HL-60 (cell line): Measurements from ENCODE around the gene CSNK1G2.
A peak's percentile ranks its signal among the peaks of the same experiment; 100 is the strongest.

ENCODE experiments used
- DNase-seq, 2 experiments: peaks; one replicate each; pipeline ENCODE4 v3.0.0-alpha.2; 2010 to 2020; ENCODE audit warnings: low read depth in 1 of 2, low spot score in 1 of 2
- H3K27ac ChIP-seq: fragments of 250-450 bp; sonication (Bioruptor Pico); replicated peaks from 2 replicates; pipeline ENCODE4 v1.5.1; 2020; ENCODE audit warnings: mild to moderate bottlenecking, moderate library complexity
- H3K27me3 ChIP-seq: fragments of 250-450 bp; sonication (Bioruptor Pico); 2 replicates; pipeline ENCODE4 v1.5.1; 2021; ENCODE audit warnings: mild to moderate bottlenecking, moderate library complexity; ENCODE audit not compliant: insufficient read depth, poor library complexity, severe bottlenecking
- H3K4me3 ChIP-seq: replicated peaks from 2 replicates; pipeline ENCODE4 v1.5.1; 2011; ENCODE audit warnings: mild to moderate bottlenecking, control low read depth, low read length; ENCODE audit not compliant: insufficient read depth
- GABPA ChIP-seq: IDR thresholded peaks from 2 replicates; pipeline ENCODE4 v1.6.1; 2012; ENCODE audit warnings: low read depth
- POLR2AphosphoS5 ChIP-seq: IDR thresholded peaks from 2 replicates; pipeline ENCODE4 v1.6.1; 2012; ENCODE audit warnings: low read depth
- SPI1 ChIP-seq: IDR thresholded peaks from 2 replicates; pipeline ENCODE4 v1.6.1; 2012; ENCODE audit warnings: low read depth, mild to moderate bottlenecking, borderline replicate concordance
- TF ChIP-seq, protein P1 (sequence below): IDR thresholded peaks from 2 replicates; pipeline ENCODE4 v1.6.1; 2012; ENCODE audit warnings: low read depth; ENCODE audit not compliant: insufficient replicate concordance
- TF ChIP-seq, protein P2 (sequence below): IDR thresholded peaks from one replicate; pipeline ENCODE4 v1.5.1; 2011; ENCODE audit warnings: low read length, control low read depth, inconsistent platforms; ENCODE audit not compliant: insufficient read depth

Gene CSNK1G2

DNA sequence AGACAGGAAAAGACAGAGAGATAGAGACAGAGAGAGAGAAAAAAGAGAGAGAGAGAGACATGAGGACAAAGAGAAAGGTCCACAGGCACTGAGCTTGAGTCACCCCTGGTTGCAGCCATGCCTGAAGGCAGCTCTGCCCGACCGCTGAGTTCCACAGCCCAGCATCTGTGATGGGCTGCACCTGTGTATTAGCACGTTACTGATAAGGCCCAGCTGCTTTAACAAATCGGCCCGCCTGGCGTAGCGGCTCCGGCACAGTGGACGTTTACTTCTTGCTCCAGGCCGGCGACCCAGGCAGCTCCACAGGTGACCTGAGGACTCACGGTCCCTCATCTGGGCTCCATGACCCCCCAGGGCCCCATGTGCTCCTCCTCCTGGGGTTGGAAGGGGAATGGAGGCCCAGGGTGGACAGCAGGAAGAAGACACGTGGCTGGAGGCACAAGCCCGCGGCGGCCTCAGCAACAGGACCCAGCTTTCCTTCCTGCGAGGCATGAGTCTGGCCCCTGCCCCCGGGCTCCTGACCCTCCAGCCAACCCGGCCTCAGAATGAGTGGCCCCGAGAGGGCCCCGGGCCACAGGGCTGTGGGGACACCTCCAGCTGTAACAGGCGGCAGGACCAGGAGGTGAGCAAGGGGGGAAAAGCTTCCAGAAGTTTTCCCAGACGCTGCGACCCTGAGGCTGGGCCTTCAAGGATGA is 3.9 kb upstream of the CSNK1G2 start:
- Histone ChIP-seq H3K4me3 (no peak overlapping the region), H3K27me3 (no peaks in the 10 kb centered on the region), H3K27ac (no peak overlapping the region)
- TF ChIP-seq, protein P1, sequence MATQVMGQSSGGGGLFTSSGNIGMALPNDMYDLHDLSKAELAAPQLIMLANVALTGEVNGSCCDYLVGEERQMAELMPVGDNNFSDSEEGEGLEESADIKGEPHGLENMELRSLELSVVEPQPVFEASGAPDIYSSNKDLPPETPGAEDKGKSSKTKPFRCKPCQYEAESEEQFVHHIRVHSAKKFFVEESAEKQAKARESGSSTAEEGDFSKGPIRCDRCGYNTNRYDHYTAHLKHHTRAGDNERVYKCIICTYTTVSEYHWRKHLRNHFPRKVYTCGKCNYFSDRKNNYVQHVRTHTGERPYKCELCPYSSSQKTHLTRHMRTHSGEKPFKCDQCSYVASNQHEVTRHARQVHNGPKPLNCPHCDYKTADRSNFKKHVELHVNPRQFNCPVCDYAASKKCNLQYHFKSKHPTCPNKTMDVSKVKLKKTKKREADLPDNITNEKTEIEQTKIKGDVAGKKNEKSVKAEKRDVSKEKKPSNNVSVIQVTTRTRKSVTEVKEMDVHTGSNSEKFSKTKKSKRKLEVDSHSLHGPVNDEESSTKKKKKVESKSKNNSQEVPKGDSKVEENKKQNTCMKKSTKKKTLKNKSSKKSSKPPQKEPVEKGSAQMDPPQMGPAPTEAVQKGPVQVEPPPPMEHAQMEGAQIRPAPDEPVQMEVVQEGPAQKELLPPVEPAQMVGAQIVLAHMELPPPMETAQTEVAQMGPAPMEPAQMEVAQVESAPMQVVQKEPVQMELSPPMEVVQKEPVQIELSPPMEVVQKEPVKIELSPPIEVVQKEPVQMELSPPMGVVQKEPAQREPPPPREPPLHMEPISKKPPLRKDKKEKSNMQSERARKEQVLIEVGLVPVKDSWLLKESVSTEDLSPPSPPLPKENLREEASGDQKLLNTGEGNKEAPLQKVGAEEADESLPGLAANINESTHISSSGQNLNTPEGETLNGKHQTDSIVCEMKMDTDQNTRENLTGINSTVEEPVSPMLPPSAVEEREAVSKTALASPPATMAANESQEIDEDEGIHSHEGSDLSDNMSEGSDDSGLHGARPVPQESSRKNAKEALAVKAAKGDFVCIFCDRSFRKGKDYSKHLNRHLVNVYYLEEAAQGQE = no peak
- TF ChIP-seq, protein P2, sequence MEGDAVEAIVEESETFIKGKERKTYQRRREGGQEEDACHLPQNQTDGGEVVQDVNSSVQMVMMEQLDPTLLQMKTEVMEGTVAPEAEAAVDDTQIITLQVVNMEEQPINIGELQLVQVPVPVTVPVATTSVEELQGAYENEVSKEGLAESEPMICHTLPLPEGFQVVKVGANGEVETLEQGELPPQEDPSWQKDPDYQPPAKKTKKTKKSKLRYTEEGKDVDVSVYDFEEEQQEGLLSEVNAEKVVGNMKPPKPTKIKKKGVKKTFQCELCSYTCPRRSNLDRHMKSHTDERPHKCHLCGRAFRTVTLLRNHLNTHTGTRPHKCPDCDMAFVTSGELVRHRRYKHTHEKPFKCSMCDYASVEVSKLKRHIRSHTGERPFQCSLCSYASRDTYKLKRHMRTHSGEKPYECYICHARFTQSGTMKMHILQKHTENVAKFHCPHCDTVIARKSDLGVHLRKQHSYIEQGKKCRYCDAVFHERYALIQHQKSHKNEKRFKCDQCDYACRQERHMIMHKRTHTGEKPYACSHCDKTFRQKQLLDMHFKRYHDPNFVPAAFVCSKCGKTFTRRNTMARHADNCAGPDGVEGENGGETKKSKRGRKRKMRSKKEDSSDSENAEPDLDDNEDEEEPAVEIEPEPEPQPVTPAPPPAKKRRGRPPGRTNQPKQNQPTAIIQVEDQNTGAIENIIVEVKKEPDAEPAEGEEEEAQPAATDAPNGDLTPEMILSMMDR = no peak
- TF ChIP-seq POLR2AphosphoS5 (no peak), GABPA (no peak), SPI1 (no peak)
- DNase-seq = no peak

DNA sequence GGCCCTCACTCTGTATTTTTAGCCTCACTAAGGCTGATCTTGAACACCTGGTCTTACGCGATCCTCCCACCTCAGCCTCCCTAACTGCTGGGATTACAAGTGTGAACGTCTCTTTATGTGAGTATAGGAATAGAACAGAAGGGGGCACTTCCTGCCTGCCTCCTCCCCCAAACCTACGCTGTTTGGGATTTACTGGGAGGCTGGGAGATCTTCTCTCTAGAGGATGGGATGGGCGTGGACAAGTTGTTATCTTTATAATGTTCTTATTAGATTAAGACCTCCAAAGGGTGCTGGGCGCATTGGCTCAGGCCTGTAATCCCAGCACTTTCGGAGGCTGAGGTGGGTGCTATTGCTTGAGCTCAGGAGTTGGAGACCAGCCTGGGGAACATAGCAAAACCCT is 2.9 kb upstream of the CSNK1G2 start:
- no peak for DNase-seq
- no peak overlapping the region for H3K4me3 ChIP-seq
- H3K27ac ChIP-seq = no peak overlapping the region
- no peaks in the 10 kb centered on the region for H3K27me3 ChIP-seq
- no peak for TF ChIP-seq GABPA

DNA sequence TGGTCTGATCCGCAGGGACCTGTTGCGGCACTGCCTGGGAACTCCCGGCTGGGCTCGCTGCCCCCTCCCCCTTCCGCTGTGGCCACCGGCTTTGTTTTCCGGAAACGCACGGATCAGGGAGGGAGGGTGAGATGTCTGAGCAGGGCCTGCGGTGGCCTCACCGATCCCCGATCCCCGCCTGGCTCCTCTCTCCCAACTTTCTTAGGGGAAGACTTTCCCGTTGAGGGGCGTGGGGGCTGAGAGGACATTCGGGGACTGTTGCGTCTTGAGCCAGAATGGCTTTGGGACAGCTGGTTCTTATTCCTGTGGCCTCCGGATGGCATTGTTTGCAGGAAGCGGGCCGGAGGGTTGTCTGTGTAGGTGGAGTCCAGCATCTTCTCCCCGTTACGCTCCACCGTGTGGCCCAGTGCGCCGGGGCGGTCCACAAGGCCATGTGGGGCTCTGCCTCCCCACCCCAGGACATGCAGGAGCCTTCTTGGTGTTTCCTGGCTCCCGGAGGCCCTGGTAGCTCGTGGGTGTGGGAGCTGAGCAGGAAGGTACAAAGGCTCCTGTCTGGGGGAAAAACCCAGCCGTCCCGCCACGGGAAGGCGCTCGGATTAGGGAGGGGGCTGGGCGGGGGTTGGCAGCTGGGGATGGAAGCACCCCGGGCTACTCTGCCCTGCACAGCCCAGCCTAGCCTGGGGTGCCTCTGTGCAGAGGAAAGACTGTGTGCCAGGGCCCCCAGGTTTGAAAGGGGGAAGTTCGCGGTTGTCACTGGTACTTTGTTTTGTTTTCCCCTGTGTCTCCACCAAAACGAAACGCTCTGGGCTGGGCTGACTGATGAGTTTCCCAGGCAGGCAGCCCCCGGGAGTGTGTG is 1.3 kb downstream of the CSNK1G2 start:
- H3K27ac ChIP-seq = peak overlapping the region; percentile 88
- peak; percentile 82 to 87 for DNase-seq
- TF ChIP-seq, protein P2 = no peak
- TF ChIP-seq POLR2AphosphoS5 (no peak; the same call in 1 of the 2 replicates), GABPA (no peak; the same call in 1 of the 2 replicates), SPI1 (no peak)
- TF ChIP-seq, protein P1 = no peak

DNA sequence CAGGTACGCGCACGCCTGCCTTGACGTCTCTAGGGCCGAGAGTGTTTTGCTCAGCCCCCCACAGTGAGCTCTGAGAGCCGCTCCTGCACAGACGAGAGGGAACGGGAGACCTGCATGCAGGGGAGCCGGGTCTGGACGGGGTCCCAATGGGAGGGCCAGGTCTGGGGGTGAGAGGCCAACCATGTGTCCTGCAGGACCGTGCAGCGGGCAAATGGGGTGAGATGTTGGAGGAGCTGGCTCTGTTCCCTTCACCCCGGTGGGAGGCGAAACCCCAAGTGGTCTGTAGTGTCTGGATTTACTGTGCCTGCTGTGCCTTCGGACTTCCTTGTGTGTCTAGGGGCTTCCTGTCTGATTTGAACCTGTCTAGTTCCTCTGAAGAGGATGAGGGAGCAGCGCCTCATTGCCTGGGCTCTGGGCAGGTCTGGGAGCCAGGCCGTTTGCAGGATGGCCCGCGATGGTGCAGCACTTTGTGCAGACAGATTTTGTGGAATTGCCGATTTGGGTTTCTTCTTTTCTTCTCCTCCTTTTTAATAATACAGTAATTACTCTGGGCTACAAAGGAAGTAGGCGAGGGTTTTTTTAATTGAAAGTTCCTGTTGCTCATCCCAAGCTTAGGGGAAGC is 2.1 kb downstream of the CSNK1G2 start:
- Histone ChIP-seq H3K27me3 (no peaks in the 10 kb centered on the region), H3K4me3 (peak overlapping the region; percentile 95), H3K27ac (peak overlapping the region; percentile 88)
- TF ChIP-seq, protein P1 = no peak
- TF ChIP-seq POLR2AphosphoS5 = peak; percentile 3; the same call in 1 of the 2 replicates
- TF ChIP-seq, protein P2 = no peak
- TF ChIP-seq SPI1 = 0 out of 2 replicates have a peak, but pooled peaks have one; percentile 30
- DNase-seq = peak in 1 of 2 experiments; percentile 54

More for the DNA sequence above, 1.3 kb downstream of the CSNK1G2 start:
- H3K27me3 ChIP-seq = no peaks in the 10 kb centered on the region
- peak overlapping the region; percentile 95 for H3K4me3 ChIP-seq
